ENCODE results near the gene FLNC. TPM values are rescaled to one million over a fixed set of nuclear protein-coding genes. Genes with fewer than 3 reads are reported as not detected.

FLNC gene
- total RNA-seq, 1 experiment from 2014 or later, result 8.0 TPM

- Mint-ChIP-seq H3K27ac (no peak overlapping the region), H3K27me3 (ENCODE audit: low read depth) (no peaks in the 10 kb centered on the region), H3K4me3 (no peak overlapping the region), H3K9me3 (peaks cover 4% of the 10 kb centered on the region; the same call in 1 of the 2 replicates), H3K4me1 (peaks cover 5% of the 10 kb centered on the region; the same call in 1 of the 2 replicates), H3K36me3 (no peaks in the 10 kb centered on the region)
- POLR2A ChIA-PET, result interaction anchor here (0.5 to 1.2 kb wide), 2 partner anchors 49 to 374 kb away, joined by 3 to 5 read pairs; no protein-coding TSS in a partner anchor
- DNase-seq (ENCODE audit: low spot score) (peak; percentile 9), ATAC-seq (no peak)
- TF ChIP-seq E2F1 (CRISPR knock-in tag; IDR thresholded peaks at IDR 0.05), result no peak
- TF ChIP-seq ZNF671 (CRISPR knock-in tag; IDR thresholded peaks at IDR 0.05), result no peak
- no peak for TF ChIP-seq CREB1 (CRISPR knock-in tag; IDR thresholded peaks at IDR 0.05)
- no peak for TF ChIP-seq SMAD3 (CRISPR knock-in tag; IDR thresholded peaks at IDR 0.05; ENCODE audit: borderline replicate concordance)
- no peak for TF ChIP-seq ZNF416 (CRISPR knock-in tag; IDR thresholded peaks at IDR 0.05)
- no peak for TF ChIP-seq ZNF138 (CRISPR knock-in tag; conservative IDR thresholded peaks at IDR 0.05)
- TF ChIP-seq OVOL2 (CRISPR knock-in tag; IDR thresholded peaks at IDR 0.05; ENCODE audit: borderline replicate concordance), result no peak
- no peak for TF ChIP-seq CREM (CRISPR knock-in tag; IDR thresholded peaks at IDR 0.05)
- no peak for TF ChIP-seq SP1 (CRISPR knock-in tag; conservative IDR thresholded peaks at IDR 0.05)
- no peak for TF ChIP-seq EMX1 (CRISPR knock-in tag; IDR thresholded peaks at IDR 0.05)
- CTCF ChIA-PET, result interaction anchor here (0.7 to 7.0 kb wide), 25 partner anchors 12 to 407 kb away, joined by 3 to 149 read pairs (median 6); partner anchors contain the start of genes ATP6V1F and KCP
Observed at GRCh38 chr7:128880791-128881457, 50.7 kb downstream of the FLNC start.

- Mint-ChIP-seq H3K4me1 (peaks cover 5% of the 10 kb centered on the region; the same call in 1 of the 2 replicates), H3K36me3 (no peaks in the 10 kb centered on the region), H3K4me3 (no peak overlapping the region), H3K27ac (no peak overlapping the region), H3K9me3 (peaks cover 4% of the 10 kb centered on the region; the same call in 1 of the 2 replicates), H3K27me3 (ENCODE audit: low read depth) (no peaks in the 10 kb centered on the region)
- no peak for DNase-seq (ENCODE audit: low spot score)
- POLR2A ChIA-PET, result interaction anchor here (0.5 kb wide), 1 partner anchor 375 kb away, joined by 5 read pairs; no protein-coding TSS in a partner anchor
- ATAC-seq, result no peak
- no peak for TF ChIP-seq STAT6 (CRISPR knock-in tag; conservative IDR thresholded peaks at IDR 0.05; ENCODE audit: low read depth)
- TF ChIP-seq ZNF219 (CRISPR knock-in tag; IDR thresholded peaks at IDR 0.05; ENCODE audit: borderline replicate concordance), result no peak
- TF ChIP-seq NFYB (CRISPR knock-in tag; conservative IDR thresholded peaks at IDR 0.05; ENCODE audit: low read depth), result no peak
- TF ChIP-seq GTF2I (CRISPR knock-in tag; conservative IDR thresholded peaks at IDR 0.05), result no peak
- TF ChIP-seq NR1H2 (CRISPR knock-in tag; IDR thresholded peaks at IDR 0.05), result no peak
- no peak for TF ChIP-seq SMAD4 (CRISPR knock-in tag; IDR thresholded peaks at IDR 0.05)
- CTCF ChIA-PET, result interaction anchor here (1.0 to 7.0 kb wide), 15 partner anchors 9 to 273 kb away, joined by 3 to 149 read pairs (median 7); partner anchors contain the start of genes ATP6V1F and KCP
Observed at GRCh38 chr7:128881458-128882125, 51.4 kb downstream of the FLNC start.

- peaks cover 4% of the 10 kb centered on the region; the same call in 1 of the 2 replicates for H3K9me3 Mint-ChIP-seq
- POLR2A ChIA-PET, result no interaction called here
- H3K4me3 Mint-ChIP-seq, result no peak overlapping the region
- CTCF ChIA-PET, result interaction anchor here (1.0 to 7.0 kb wide), 9 partner anchors 9 to 273 kb away, joined by 3 to 149 read pairs (median 26); partner anchors contain the start of gene ATP6V1F
- H3K4me1 Mint-ChIP-seq, result peaks cover 5% of the 10 kb centered on the region; the same call in 1 of the 2 replicates
- DNase-seq (ENCODE audit: low spot score), result no peak
- no peak overlapping the region for H3K27ac Mint-ChIP-seq
- no peaks in the 10 kb centered on the region for H3K36me3 Mint-ChIP-seq
- H3K27me3 Mint-ChIP-seq (ENCODE audit: low read depth), result no peaks in the 10 kb centered on the region
- no peak for ATAC-seq
- TF ChIP-seq E2F5 (CRISPR knock-in tag; IDR thresholded peaks at IDR 0.05) (no peak), PRDM15 (CRISPR knock-in tag; IDR thresholded peaks at IDR 0.05) (no peak), E2F1 (CRISPR knock-in tag; IDR thresholded peaks at IDR 0.05) (no peak), NFE2L1 (CRISPR knock-in tag; IDR thresholded peaks at IDR 0.05) (no peak), ZSCAN18 (CRISPR knock-in tag; IDR thresholded peaks at IDR 0.05) (no peak)
Observed at GRCh38 chr7:128882134-128882533, 51.9 kb downstream of the FLNC start.

Measured in WTC11 (cell line).